ACHN (cell line): ENCODE results near the gene MAX.
"Not testable (repeated sequence)": the region's sequence is repeated elsewhere in the genome, so short reads cannot be mapped to it uniquely, and the experiment has no call there.

Experiments used
- DNase-seq: peaks from one replicate; pipeline ENCODE4 v3.0.0-alpha.2; 2015
- in situ Hi-C: cut with HindIII; loops from 2 replicates; pipeline ENCODE4 v1.10.0; 2017; ENCODE audit warnings: low sequenced_read_pairs, low pct_ligation_motif_present, low pct_unique_long_range_greater_than_20kb

The MAX gene

DNA sequence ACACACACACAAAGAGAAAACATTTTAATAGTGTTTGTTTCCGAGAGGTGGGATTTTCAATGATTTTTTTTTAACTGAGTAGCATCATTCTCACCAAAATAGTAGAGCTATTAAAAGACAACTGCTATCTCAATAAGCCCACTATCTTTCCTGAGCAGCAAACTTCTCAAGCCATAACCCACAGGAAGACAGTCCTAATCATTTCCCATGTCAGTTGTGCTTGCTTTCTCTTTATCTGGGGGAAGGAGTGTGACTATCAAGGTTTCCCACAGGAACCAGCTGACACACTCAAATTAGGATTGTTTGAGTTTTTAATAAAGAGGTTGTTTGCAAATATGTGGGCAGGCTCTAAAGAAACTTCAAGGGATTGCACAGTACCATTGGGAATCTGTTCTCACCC, 4.9 kb upstream of the MAX start:
- in situ Hi-C loops: no loop called here

GRCh38 chr14:65106736-65107135, 4.4 kb upstream of the MAX start:
- DNase-seq: no peak
- in situ Hi-C loops: no loop called here

More for the DNA sequence above, 4.9 kb upstream of the MAX start:
- no peak for DNase-seq

- in situ Hi-C loops: no loop called here
- DNase-seq: no peak
Observed at GRCh38 chr14:65106316-65106715, 4.0 kb upstream of the MAX start.

DNA sequence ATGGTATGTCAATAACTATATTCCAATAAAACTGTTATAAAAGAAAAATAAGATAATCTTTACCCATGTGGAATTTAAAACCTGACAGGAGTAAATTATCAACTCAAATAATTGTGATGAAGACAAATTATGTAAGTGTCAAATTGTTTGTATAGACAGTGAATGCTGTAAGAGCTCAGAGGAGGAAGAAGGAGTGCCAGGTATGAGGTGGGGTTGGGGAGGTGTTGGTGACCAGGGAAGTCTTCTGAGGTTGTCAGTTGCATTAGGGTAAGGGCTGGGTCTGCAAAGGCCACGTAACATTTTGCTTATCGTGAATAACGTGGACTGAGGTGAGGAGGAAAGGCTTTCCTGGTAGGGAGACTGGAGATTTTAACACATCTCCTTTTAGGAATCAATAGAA, 2.5 kb upstream of the MAX start:
- DNase-seq: no peak
- in situ Hi-C loops: no loop called here

DNA sequence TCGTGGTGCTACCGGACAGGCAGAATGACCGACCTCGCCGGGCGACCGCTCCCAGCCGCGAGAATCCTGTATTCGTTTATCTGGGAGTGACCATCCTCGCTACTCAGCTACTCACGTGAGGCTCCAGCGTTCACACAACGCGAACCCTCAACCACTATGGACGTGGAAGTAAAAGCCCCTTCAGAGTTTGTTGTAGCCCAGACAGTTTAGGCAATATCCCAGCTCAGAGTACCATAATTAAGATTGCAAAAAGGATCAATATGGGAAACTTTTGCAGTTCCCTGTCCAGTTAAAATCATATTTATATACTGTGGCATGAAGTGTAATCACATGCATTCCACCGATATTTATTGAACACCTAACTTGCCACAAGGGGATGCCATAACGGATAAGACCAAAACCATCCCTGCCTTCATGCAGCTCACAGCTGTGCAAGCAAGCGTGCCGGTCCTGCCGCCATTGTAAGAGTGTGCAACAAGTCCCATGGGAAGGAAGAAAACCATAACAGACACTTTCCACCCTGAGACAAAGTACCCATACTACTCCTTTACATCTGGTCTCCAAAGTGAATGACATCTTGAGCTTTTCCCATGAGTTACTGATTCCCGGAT, 938 bp upstream of the MAX start:
- in situ Hi-C loops: no loop called here
- peak; percentile 32 for DNase-seq

DNA sequence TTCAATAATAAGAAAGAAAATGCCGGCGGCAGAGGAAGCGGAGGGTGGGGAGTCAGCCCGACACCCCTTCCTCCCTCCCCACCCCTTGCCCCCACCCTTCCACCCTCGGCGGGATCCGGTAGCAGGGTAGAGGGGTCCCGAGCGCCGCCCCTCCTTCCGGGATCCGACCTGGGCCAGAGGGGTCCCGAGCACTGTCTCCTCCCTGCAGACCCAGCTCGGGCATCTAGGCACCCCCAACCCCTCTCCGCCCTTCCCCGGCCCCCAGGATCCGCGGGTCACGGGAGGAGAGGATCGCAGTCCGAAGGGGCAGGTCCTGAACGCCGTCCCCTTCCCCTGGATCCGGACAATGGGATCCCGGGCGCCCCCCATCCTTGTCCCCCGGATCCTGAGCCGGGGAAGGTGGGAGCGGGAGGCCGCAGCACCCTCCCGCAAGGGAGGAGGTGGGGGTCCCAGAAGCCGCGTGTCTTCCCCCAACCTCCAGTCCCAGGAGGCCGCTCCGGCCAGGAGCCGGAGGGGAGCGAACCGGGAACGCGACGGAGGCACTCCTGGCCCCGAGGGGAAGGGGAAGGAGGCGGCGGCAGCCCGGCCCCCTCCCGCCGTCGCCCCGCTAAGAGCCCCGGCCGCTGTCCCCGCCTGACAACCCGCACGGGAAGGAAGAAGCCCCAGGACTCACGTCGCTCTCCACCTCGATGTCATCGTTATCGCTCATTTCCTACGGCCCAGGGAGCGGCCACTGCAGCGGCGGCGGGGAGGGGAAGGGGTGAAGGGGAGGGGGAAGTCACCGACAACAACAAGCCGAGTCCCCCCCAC, 481 bp downstream of the MAX start:
- DNase-seq: peak; percentile 19
- in situ Hi-C loops: no loop called here

- DNase-seq: peak; percentile 16
- in situ Hi-C loops: no loop called here
Observed at GRCh38 chr14:65100922-65101541, 1.3 kb downstream of the MAX start.

- DNase-seq: peak; percentile 60
Observed at GRCh38 chr14:65098586-65098985, 3.7 kb downstream of the MAX start.

GRCh38 chr14:65096323-65097089, 5.8 kb downstream of the MAX start:
- in situ Hi-C loops: no loop called here
- DNase-seq: no peak

More at GRCh38 chr14:65098586-65098985, 3.7 kb downstream of the MAX start:
- in situ Hi-C loops: no loop called here

DNA sequence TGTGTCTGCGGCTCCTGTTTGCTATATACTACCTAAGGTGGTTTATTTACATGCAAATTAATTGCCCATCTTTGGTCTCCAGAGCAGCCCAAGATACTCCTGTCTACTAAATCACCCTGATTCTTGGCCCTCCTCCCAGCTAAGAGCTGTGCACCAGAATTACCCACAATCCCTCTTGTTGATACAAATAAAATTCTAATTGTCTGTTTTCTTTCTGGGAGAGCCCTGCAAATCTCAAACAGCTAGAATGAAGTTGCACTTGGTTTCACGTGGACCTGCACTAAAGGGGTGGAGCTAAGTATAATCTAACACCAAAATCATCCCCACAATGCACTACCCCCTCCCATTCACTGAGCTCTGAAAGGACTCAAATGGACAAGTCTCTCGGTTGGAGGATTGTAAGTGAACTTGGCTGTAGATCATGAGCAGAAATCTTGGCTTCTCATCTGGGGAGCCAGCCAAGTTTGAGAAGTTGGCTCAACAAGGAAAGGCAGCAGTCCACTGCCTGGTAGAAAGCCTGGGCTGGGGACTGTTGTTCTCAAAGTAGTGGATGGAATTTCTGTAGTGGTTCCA, 6.6 kb downstream of the MAX start:
- in situ Hi-C loops: no loop called here
- no peak for DNase-seq

DNA sequence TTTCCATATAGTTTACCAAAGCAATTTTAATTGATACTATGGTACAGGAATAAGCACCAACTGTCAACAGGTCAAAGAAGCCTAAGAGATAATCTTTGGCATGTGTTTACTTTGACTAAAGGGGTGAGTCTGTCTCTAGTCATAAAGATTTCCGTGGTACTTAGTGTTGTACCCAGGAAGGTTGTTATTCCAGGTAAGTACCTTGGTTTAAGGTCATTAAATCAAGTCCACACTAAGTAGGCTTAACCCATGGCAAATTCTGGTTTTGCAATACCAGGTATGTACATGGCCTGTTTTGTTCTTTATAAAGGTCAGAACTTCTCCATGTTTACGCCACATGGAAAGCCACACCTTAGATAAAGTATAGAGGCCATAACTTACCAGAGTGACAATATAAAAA, 10.0 kb downstream of the MAX start:
- in situ Hi-C loops: no loop called here
- DNase-seq: no peak

- DNase-seq, in situ Hi-C loops: not testable (repeated sequence)
Observed at GRCh38 chr14:65087835-65088234, 14.5 kb downstream of the MAX start.

- DNase-seq: not testable (repeated sequence)
Observed at GRCh38 chr14:65086686-65087085, 15.6 kb downstream of the MAX start.

DNA sequence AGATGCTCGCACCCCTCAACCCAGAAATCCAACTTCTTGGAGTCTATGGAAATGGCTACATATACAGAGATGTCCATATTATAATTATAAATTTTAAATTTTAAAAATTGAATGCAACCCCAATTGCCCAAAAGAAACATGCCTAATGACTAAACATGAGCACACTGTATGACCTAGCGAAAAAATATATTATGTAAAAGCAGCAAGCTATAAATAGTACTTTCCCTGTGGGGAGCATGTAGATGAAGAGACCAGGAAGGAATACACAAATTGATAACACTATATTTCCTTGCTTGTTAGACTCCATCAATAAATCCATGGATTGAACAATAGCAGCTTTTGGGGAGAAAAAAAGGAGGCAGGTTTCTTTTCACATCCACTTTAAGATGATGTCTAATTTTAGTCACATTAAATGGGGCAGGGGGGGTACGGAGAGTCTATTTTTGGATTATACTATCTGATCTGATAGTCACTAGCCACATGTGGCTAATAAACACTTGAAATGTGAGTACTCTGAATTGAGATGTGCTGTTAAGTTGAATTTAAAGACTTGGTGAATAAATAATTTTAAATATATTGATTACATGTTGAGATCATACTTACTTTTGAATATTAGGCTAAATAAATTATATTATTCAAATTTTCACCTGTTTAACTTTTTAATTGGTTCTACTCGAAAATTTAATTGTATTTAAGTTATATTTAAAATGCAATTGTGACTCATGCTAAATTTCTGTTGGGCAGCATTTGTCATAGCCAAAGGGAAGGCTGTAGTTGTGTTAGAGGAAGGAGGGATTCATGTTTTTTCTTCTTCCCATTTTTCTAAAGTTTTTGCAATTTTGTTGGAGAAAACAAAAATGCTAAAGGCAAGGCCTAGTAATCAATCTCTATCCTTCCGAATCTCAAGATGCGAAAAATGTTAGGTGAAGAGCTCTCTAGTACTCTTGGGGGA, 17.5 kb downstream of the MAX start:
- DNase-seq: no peak
- in situ Hi-C loops: no loop called here

More at GRCh38 chr14:65086686-65087085, 15.6 kb downstream of the MAX start:
- in situ Hi-C loops: not testable (repeated sequence)

DNA sequence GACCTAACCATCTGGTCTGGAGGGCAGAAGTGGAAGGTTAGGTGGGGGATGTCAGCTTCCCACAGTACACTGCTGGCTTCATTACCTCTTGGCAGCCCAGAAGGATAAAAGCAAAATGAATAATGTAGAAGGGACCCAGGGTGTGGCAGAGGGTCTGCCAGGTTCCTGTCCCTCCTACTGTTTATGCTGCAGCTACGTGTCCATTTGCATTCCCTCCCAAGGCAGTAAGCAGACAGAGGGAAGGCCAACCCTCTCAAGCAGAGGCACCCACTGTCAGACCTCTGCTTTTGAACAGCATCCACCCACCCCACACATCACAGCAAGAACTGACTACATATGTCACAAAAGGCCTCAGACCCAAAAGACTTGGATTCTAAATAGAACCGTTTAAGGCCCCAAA, 19.4 kb downstream of the MAX start:
- no peak for DNase-seq
- in situ Hi-C loops: no loop called here

DNA sequence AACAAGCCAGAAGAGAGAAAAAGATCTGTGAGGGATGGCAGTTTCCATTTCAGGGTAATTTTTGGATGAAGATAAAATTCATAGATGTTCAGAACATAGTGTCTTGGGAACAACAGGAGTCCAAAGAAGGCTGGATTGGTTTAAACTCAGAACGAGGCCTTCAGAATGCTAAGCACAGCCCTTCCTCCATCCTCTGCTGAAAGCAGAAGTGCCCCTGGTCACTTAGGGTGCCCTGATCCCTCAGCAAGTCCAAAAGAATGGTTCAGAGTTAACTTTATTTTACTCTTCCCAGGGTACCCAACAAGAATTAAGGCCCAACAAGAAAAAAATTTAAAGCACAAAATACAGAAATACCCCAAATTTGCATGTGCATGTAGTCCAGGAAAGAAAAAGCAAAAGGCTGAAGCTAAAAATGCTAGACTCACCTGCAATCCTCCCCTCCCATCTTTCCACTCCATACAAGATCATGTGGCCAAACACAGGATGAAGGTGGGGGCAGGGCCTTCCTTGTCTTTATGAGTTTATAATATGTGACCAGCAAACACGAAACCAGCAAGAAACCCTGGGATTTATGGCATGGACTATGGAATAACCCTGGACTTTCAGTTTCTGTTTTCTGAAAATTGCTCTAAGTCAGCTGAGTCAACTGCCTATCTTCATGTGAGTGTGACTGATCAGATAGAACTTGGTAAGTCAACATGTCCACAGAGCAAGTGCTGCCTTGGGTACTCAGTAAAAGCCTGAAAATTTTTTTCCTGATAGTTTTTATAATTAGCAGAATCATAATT, 21.2 kb downstream of the MAX start:
- DNase-seq: no peak
- in situ Hi-C loops: no loop called here

DNA sequence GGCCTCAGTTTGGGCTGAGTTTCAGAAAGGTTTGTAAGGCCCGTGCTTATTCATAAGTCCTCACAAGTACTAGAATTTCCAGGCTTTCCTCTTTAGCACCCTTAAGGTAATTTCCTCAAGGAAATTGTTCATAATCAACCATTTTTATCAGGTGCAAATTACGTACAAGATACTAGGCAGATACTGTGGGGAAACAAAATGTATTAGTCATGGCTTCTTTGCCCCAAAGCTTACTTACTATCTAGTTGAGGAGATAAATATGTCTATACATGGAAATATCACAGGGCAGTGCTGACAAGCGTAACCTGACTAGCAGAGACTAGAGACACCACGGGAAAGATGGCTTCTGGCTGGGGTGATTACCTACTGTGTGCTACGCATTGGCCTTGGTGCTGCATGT, 22.5 kb downstream of the MAX start:
- in situ Hi-C loops: no loop called here
- no peak for DNase-seq
